Activated CD8-positive, alpha-beta T cell treated with anti-CD3 and anti-CD28 coated beads for 36 hours (primary cell): Measurements from ENCODE around the gene BTBD19. TPM values are rescaled to one million over a fixed set of nuclear protein-coding genes. Genes with fewer than 3 reads are reported as not detected.

Experiments used
- ATAC-seq: fragments of 200-7000 bp; cut with Tn5 transposase; one replicate; pipeline ENCODE4 v1.10.0; 2021; ENCODE audit warnings: mild to moderate bottlenecking, moderate library complexity
- CTCF ChIA-PET: fragments of 350-600 bp; sonication (Branson Sonifier 250); formaldehyde crosslinking; loops from one replicate; lab custom pipeline; 2021; ENCODE audit warnings: antibody characterized with exemption; lab: Charles Lee
- POLR2A ChIA-PET: fragments of 350-600 bp; sonication (Branson Sonifier 250); formaldehyde crosslinking; loops from one replicate; lab custom pipeline; 2021; ENCODE audit warnings: antibody characterized with exemption; lab: Charles Lee
- DNase-seq: peaks from one replicate; pipeline ENCODE4 v3.0.0-alpha.2; 2020
- H3K27ac Mint-ChIP-seq: one replicate; pipeline ENCODE4 v1.8.0; 2021; ENCODE audit warnings: mild to moderate bottlenecking, mixed read lengths
- H3K27me3 Mint-ChIP-seq: one replicate; pipeline ENCODE4 v1.8.0; 2021; ENCODE audit warnings: mixed read lengths
- H3K36me3 Mint-ChIP-seq: one replicate; pipeline ENCODE4 v1.8.0; 2021; ENCODE audit warnings: low read depth, mixed read lengths
- H3K4me1 Mint-ChIP-seq: one replicate; pipeline ENCODE4 v1.8.0; 2021; ENCODE audit warnings: low read depth, mixed read lengths
- H3K4me3 Mint-ChIP-seq: one replicate; pipeline ENCODE4 v1.8.0; 2021; ENCODE audit warnings: mild to moderate bottlenecking, moderate library complexity, mixed read lengths
- H3K9me3 Mint-ChIP-seq: one replicate; pipeline ENCODE4 v1.8.0; 2021; ENCODE audit warnings: mixed read lengths
- CTCF ChIP-seq: fragments of 200-600 bp; IDR thresholded peaks from one replicate; pipeline ENCODE4 v1.8.0; 2022; ENCODE audit warnings: antibody characterized with exemption, mild to moderate bottlenecking
- intact Hi-C: fragments of 100-400 bp; cut with micrococcal nuclease; formaldehyde crosslinking; loops from one replicate; pipeline ENCODE4 v1.10.0; 2022
- total RNA-seq, 2 experiments: library from RNA; stranded (reverse); gene quantifications; one replicate each; pipeline ENCODE4 v1.2.3, GENCODE V29; 2021

The BTBD19 gene
- total RNA-seq, 2 experiments from 2014 or later, result 4.8 to 5.6 TPM

GRCh38 chr1:44819196-44819607 is 10.9 kb downstream of the BTBD19 start:
- DNase-seq (no peak), ATAC-seq (no peak)
- Mint-ChIP-seq H3K4me3 (peak overlapping the region; percentile 79), H3K36me3 (peaks cover 14% of the 10 kb centered on the region), H3K27me3 (no peaks in the 10 kb centered on the region), H3K27ac (peak overlapping the region; percentile 99), H3K4me1 (peaks cover 35% of the 10 kb centered on the region), H3K9me3 (no peaks in the 10 kb centered on the region)
- ChIA-PET CTCF (interaction anchor here (0.6 to 6.1 kb wide), 13 partner anchors 10 to 139 kb away, joined by 3 to 45 read pairs (median 6); partner anchors contain the start of genes PLK3, RNU5D-1 and RPS8), POLR2A (interaction anchor here (0.6 to 12.2 kb wide), 34 partner anchors 11 to 640 kb away, joined by 3 to 466 read pairs (median 3); partner anchors contain the start of genes BEST4, BTBD19, DYNLT4 and EIF2B3)
- no peak for TF ChIP-seq CTCF
- intact Hi-C loops, result loop anchor here (1.0 to 5.0 kb wide), 2 partner anchors 37 to 98 kb away; no protein-coding TSS in a partner anchor

GRCh38 chr1:44819608-44820327 is 11.4 kb downstream of the BTBD19 start:
- Mint-ChIP-seq H3K4me1 (peaks cover 33% of the 10 kb centered on the region), H3K27me3 (no peaks in the 10 kb centered on the region), H3K36me3 (peaks cover 11% of the 10 kb centered on the region), H3K4me3 (peak overlapping the region; percentile 79), H3K9me3 (no peaks in the 10 kb centered on the region), H3K27ac (peak overlapping the region; percentile 99)
- DNase-seq, result peak; percentile 93
- intact Hi-C loops, result loop anchor here (1.0 to 5.0 kb wide), 2 partner anchors 37 to 98 kb away; no protein-coding TSS in a partner anchor
- no peak for TF ChIP-seq CTCF
- peak; percentile 91 for ATAC-seq
- POLR2A ChIA-PET, result interaction anchor here (0.6 to 12.2 kb wide), 44 partner anchors 11 to 639 kb away, joined by 3 to 466 read pairs (median 3); partner anchors contain the start of genes BEST4, BTBD19, DYNLT4 and EIF2B3
- CTCF ChIA-PET, result interaction anchor here (1.0 to 6.1 kb wide), 12 partner anchors 10 to 192 kb away, joined by 3 to 45 read pairs (median 6); partner anchors contain the start of genes PLK3, RNU5D-1, RPS8 and UROD

- no peaks in the 10 kb centered on the region for H3K9me3 Mint-ChIP-seq
- peak overlapping the region; percentile 99 for H3K27ac Mint-ChIP-seq
- peaks cover 27% of the 10 kb centered on the region for H3K4me1 Mint-ChIP-seq
- TF ChIP-seq CTCF, result no peak
- no peaks in the 10 kb centered on the region for H3K27me3 Mint-ChIP-seq
- peaks cover 3% of the 10 kb centered on the region for H3K36me3 Mint-ChIP-seq
- intact Hi-C loops, result no loop called here
- ChIA-PET POLR2A (interaction anchor here (0.6 to 12.2 kb wide), 21 partner anchors 10 to 620 kb away, joined by 3 to 466 read pairs (median 4); partner anchors contain the start of genes BEST4, BTBD19, DYNLT4 and EIF2B3), CTCF (interaction anchor here (0.9 to 6.1 kb wide), 7 partner anchors 16 to 194 kb away, joined by 3 to 45 read pairs (median 5); partner anchors contain the start of genes PLK3, RNU5D-1 and UROD)
- ATAC-seq (no peak), DNase-seq (no peak)
- peak overlapping the region; percentile 79 for H3K4me3 Mint-ChIP-seq
Measured at GRCh38 chr1:44820328-44821239, 12.3 kb downstream of the BTBD19 start.

GRCh38 chr1:44821240-44821715 is 13.0 kb downstream of the BTBD19 start:
- POLR2A ChIA-PET, result interaction anchor here (0.6 to 12.2 kb wide), 15 partner anchors 10 to 190 kb away, joined by 3 to 466 read pairs (median 10); partner anchors contain the start of genes BEST4, BTBD19, DYNLT4 and EIF2B3
- DNase-seq, result no peak
- intact Hi-C loops, result no loop called here
- H3K27ac Mint-ChIP-seq, result no peak overlapping the region
- H3K36me3 Mint-ChIP-seq, result no peaks in the 10 kb centered on the region
- peak overlapping the region; percentile 79 for H3K4me3 Mint-ChIP-seq
- H3K9me3 Mint-ChIP-seq, result no peaks in the 10 kb centered on the region
- CTCF ChIA-PET, result interaction anchor here (0.8 to 6.1 kb wide), 9 partner anchors 14 to 193 kb away, joined by 3 to 45 read pairs (median 5); partner anchors contain the start of genes PLK3, RNU5D-1 and UROD
- no peak for TF ChIP-seq CTCF
- ATAC-seq, result no peak
- no peaks in the 10 kb centered on the region for H3K27me3 Mint-ChIP-seq
- peaks cover 27% of the 10 kb centered on the region for H3K4me1 Mint-ChIP-seq
